HG03025 (cell line): Measurements from ENCODE around the gene KDM2A.
A peak's percentile ranks its signal among the peaks of the same experiment; 100 is the strongest.

ENCODE experiments used
- ATAC-seq: cut with Tn5 transposase; IDR thresholded peaks from one replicate; pipeline ENCODE4 v1.9.1; 2021; ENCODE audit warnings: mild to moderate bottlenecking, moderate library complexity; ENCODE audit not compliant: unreplicated experiment, low FRiP score

KDM2A gene

GRCh38 chr11:67270256-67271204 lies 151.5 kb downstream of the KDM2A start:
- no peak for ATAC-seq

GRCh38 chr11:67271205-67271540 lies 152.1 kb downstream of the KDM2A start:
- no peak for ATAC-seq

GRCh38 chr11:67271541-67272284 lies 152.7 kb downstream of the KDM2A start:
- no peak for ATAC-seq

- no peak for ATAC-seq
Observed at GRCh38 chr11:67272327-67273259, 153.5 kb downstream of the KDM2A start.

GRCh38 chr11:67273260-67273990 lies 154.4 kb downstream of the KDM2A start:
- no peak for ATAC-seq

GRCh38 chr11:67274768-67275605 lies 155.9 kb downstream of the KDM2A start:
- no peak for ATAC-seq

- no peak for ATAC-seq
Observed at GRCh38 chr11:67275606-67276409, 156.7 kb downstream of the KDM2A start.

GRCh38 chr11:67276781-67277230 lies 157.7 kb downstream of the KDM2A start:
- peak; percentile 7 for ATAC-seq

- ATAC-seq = peak; percentile 70
Observed at GRCh38 chr11:67277231-67277961, 158.3 kb downstream of the KDM2A start.

GRCh38 chr11:67278135-67278938 lies 159.3 kb downstream of the KDM2A start:
- no peak for ATAC-seq

- ATAC-seq = no peak
Observed at GRCh38 chr11:67278939-67279588, 160.0 kb downstream of the KDM2A start.

- no peak for ATAC-seq
Observed at GRCh38 chr11:67279589-67280340, 160.7 kb downstream of the KDM2A start.

GRCh38 chr11:67280341-67280787 lies 161.3 kb downstream of the KDM2A start:
- no peak for ATAC-seq

- ATAC-seq = no peak
Observed at GRCh38 chr11:67280788-67281551, 161.9 kb downstream of the KDM2A start.
